Neuron (in vitro differentiated cells): Measurements from ENCODE around the gene C12orf75.
"Not testable (repeated sequence)": the region's sequence is repeated elsewhere in the genome, so short reads cannot be mapped to it uniquely, and the experiment has no call there.

Experiments used
- H2AFZ ChIP-seq: one replicate; pipeline ENCODE4 v1.6.1; 2013; ENCODE audit warnings: low read depth, mild to moderate bottlenecking, inconsistent platforms, low read length, moderate library complexity
- H3K27me3 ChIP-seq: one replicate; pipeline ENCODE4 v1.6.1; 2013; ENCODE audit warnings: low read length; ENCODE audit not compliant: insufficient read depth
- H3K36me3 ChIP-seq: one replicate; pipeline ENCODE4 v1.6.1; 2013; ENCODE audit warnings: low read length; ENCODE audit not compliant: insufficient read depth
- H3K4me1 ChIP-seq: one replicate; pipeline ENCODE4 v1.6.1; 2013; ENCODE audit warnings: low read length; ENCODE audit not compliant: insufficient read depth
- H3K4me3 ChIP-seq: 2 replicates; pipeline ENCODE4 v1.5.1; 2013; ENCODE audit warnings: mild to moderate bottlenecking, low read length, moderate library complexity
- H3K9me3 ChIP-seq: one replicate; pipeline ENCODE4 v1.6.1; 2013; ENCODE audit warnings: low read length

The C12orf75 gene

GRCh38 chr12:105332925-105333324, 2.4 kb downstream of the C12orf75 start:
- no peak overlapping the region for H3K4me3 ChIP-seq
- H3K4me1 ChIP-seq: peaks cover 25% of the 10 kb centered on the region

GRCh38 chr12:105334001-105334400, 3.5 kb downstream of the C12orf75 start:
- Histone ChIP-seq H3K36me3 (no peaks in the 10 kb centered on the region), H3K4me1 (peaks cover 25% of the 10 kb centered on the region), H2AFZ (no peak overlapping the region), H3K4me3 (no peak overlapping the region), H3K27me3 (no peaks in the 10 kb centered on the region), H3K9me3 (no peaks in the 10 kb centered on the region)

More at GRCh38 chr12:105332925-105333324, 2.4 kb downstream of the C12orf75 start:
- no peaks in the 10 kb centered on the region for H3K36me3 ChIP-seq
- H2AFZ ChIP-seq: no peak overlapping the region
- H3K9me3 ChIP-seq: no peaks in the 10 kb centered on the region
- H3K27me3 ChIP-seq: peaks cover 8% of the 10 kb centered on the region

GRCh38 chr12:105334582-105334981, 4.1 kb downstream of the C12orf75 start:
- Histone ChIP-seq H2AFZ (no peak overlapping the region), H3K4me3 (no peak overlapping the region), H3K36me3 (no peaks in the 10 kb centered on the region), H3K27me3 (no peaks in the 10 kb centered on the region), H3K9me3 (no peaks in the 10 kb centered on the region), H3K4me1 (peaks cover 25% of the 10 kb centered on the region)

- Histone ChIP-seq H3K4me3 (no peak overlapping the region), H3K27me3 (no peaks in the 10 kb centered on the region), H2AFZ (no peak overlapping the region), H3K9me3 (peaks cover 4% of the 10 kb centered on the region), H3K4me1 (peaks cover 20% of the 10 kb centered on the region), H3K36me3 (no peaks in the 10 kb centered on the region)
Measured at GRCh38 chr12:105335856-105336255, 5.4 kb downstream of the C12orf75 start.

GRCh38 chr12:105336411-105336810, 5.9 kb downstream of the C12orf75 start:
- Histone ChIP-seq H3K36me3 (no peaks in the 10 kb centered on the region), H3K9me3 (peaks cover 7% of the 10 kb centered on the region), H3K27me3 (no peaks in the 10 kb centered on the region), H2AFZ (no peak overlapping the region), H3K4me3 (no peak overlapping the region), H3K4me1 (peaks cover 20% of the 10 kb centered on the region)

GRCh38 chr12:105337391-105337790, 6.9 kb downstream of the C12orf75 start:
- H3K36me3 ChIP-seq: no peaks in the 10 kb centered on the region

GRCh38 chr12:105338966-105339365, 8.5 kb downstream of the C12orf75 start:
- no peak overlapping the region for H2AFZ ChIP-seq
- H3K4me1 ChIP-seq: peaks cover 9% of the 10 kb centered on the region
- no peaks in the 10 kb centered on the region for H3K27me3 ChIP-seq
- no peak overlapping the region for H3K4me3 ChIP-seq
- peaks cover 10% of the 10 kb centered on the region for H3K9me3 ChIP-seq
- H3K36me3 ChIP-seq: no peaks in the 10 kb centered on the region

More at GRCh38 chr12:105337391-105337790, 6.9 kb downstream of the C12orf75 start:
- Histone ChIP-seq H3K4me1 (peaks cover 11% of the 10 kb centered on the region), H3K9me3 (peaks cover 10% of the 10 kb centered on the region), H3K4me3 (no peak overlapping the region), H3K27me3 (no peaks in the 10 kb centered on the region), H2AFZ (no peak overlapping the region)

- no peak overlapping the region for H2AFZ ChIP-seq
- no peaks in the 10 kb centered on the region for H3K27me3 ChIP-seq
- no peaks in the 10 kb centered on the region for H3K4me1 ChIP-seq
- H3K9me3 ChIP-seq: peaks cover 10% of the 10 kb centered on the region
- H3K36me3 ChIP-seq: no peaks in the 10 kb centered on the region
- H3K4me3 ChIP-seq: no peak overlapping the region
Measured at GRCh38 chr12:105341010-105341409, 10.5 kb downstream of the C12orf75 start.

GRCh38 chr12:105341620-105342019, 11.1 kb downstream of the C12orf75 start:
- peaks cover 10% of the 10 kb centered on the region for H3K9me3 ChIP-seq
- H3K4me1 ChIP-seq, H3K36me3 ChIP-seq, H3K27me3 ChIP-seq, H3K4me3 ChIP-seq, H2AFZ ChIP-seq: not testable (repeated sequence)

- H3K4me3 ChIP-seq: no peak overlapping the region
- H3K27me3 ChIP-seq: no peaks in the 10 kb centered on the region
- H3K9me3 ChIP-seq: peaks cover 10% of the 10 kb centered on the region
- no peaks in the 10 kb centered on the region for H3K36me3 ChIP-seq
- peaks cover 2% of the 10 kb centered on the region for H3K4me1 ChIP-seq
- H2AFZ ChIP-seq: no peak overlapping the region
Measured at GRCh38 chr12:105342464-105342863, 12.0 kb downstream of the C12orf75 start.

- peaks cover 10% of the 10 kb centered on the region for H3K9me3 ChIP-seq
- no peaks in the 10 kb centered on the region for H3K36me3 ChIP-seq
- no peak overlapping the region for H3K4me3 ChIP-seq
- H2AFZ ChIP-seq: no peak overlapping the region
- peaks cover 11% of the 10 kb centered on the region for H3K4me1 ChIP-seq
- H3K27me3 ChIP-seq: no peaks in the 10 kb centered on the region
Measured at GRCh38 chr12:105343836-105344235, 13.3 kb downstream of the C12orf75 start.

GRCh38 chr12:105347499-105347898, 17.0 kb downstream of the C12orf75 start:
- Histone ChIP-seq H2AFZ (no peak overlapping the region), H3K27me3 (peaks cover 2% of the 10 kb centered on the region), H3K4me3 (no peak overlapping the region), H3K4me1 (peaks cover 17% of the 10 kb centered on the region), H3K9me3 (peaks cover 5% of the 10 kb centered on the region), H3K36me3 (no peaks in the 10 kb centered on the region)

GRCh38 chr12:105348142-105348541, 17.7 kb downstream of the C12orf75 start:
- H3K9me3 ChIP-seq: peaks cover 5% of the 10 kb centered on the region
- H3K36me3 ChIP-seq: no peaks in the 10 kb centered on the region
- peaks cover 17% of the 10 kb centered on the region for H3K4me1 ChIP-seq
- H3K4me3 ChIP-seq: no peak overlapping the region
- no peak overlapping the region for H2AFZ ChIP-seq
- peaks cover 2% of the 10 kb centered on the region for H3K27me3 ChIP-seq

- Histone ChIP-seq H3K4me3 (no peak overlapping the region), H3K27me3 (peaks cover 2% of the 10 kb centered on the region), H3K36me3 (no peaks in the 10 kb centered on the region), H2AFZ (no peak overlapping the region), H3K9me3 (peaks cover 5% of the 10 kb centered on the region), H3K4me1 (peaks cover 17% of the 10 kb centered on the region)
Measured at GRCh38 chr12:105348561-105348960, 18.1 kb downstream of the C12orf75 start.
